Tibial nerve (tissue), 4 donors: ENCODE data around the gene FRMD4A.

Experiments
- EP300 ChIP-seq, 2 donors: sonication (generic); formaldehyde crosslinking; IDR thresholded peaks; one replicate each; pipeline ENCODE4 v1.6.1; 2017; ENCODE audit warnings: antibody characterized with exemption in 2 of 2, mild to moderate bottlenecking in 1 of 2
- POLR2A ChIP-seq, 2 donors: fragments of 450-650 bp; IDR thresholded peaks; one replicate each; pipeline ENCODE4 v1.6.1; 2017; ENCODE audit warnings: antibody characterized with exemption in 2 of 2, mild to moderate bottlenecking in 2 of 2, moderate library complexity in 2 of 2
- TF ChIP-seq, protein P1 (sequence below), 5 experiments: fragments of 200-600 bp in 3 of 5; fragments of 450-650 bp in 2 of 5; sonication (generic) in 3 of 5; IDR thresholded peaks; one replicate each; pipeline ENCODE4 v1.5.1; 2016 to 2019; ENCODE audit warnings: antibody characterized with exemption in 5 of 5, mild to moderate bottlenecking in 3 of 5, moderate library complexity in 2 of 5

- TF ChIP-seq POLR2A (IDR thresholded peaks at IDR 0.05): no peak
- TF ChIP-seq, protein P1, sequence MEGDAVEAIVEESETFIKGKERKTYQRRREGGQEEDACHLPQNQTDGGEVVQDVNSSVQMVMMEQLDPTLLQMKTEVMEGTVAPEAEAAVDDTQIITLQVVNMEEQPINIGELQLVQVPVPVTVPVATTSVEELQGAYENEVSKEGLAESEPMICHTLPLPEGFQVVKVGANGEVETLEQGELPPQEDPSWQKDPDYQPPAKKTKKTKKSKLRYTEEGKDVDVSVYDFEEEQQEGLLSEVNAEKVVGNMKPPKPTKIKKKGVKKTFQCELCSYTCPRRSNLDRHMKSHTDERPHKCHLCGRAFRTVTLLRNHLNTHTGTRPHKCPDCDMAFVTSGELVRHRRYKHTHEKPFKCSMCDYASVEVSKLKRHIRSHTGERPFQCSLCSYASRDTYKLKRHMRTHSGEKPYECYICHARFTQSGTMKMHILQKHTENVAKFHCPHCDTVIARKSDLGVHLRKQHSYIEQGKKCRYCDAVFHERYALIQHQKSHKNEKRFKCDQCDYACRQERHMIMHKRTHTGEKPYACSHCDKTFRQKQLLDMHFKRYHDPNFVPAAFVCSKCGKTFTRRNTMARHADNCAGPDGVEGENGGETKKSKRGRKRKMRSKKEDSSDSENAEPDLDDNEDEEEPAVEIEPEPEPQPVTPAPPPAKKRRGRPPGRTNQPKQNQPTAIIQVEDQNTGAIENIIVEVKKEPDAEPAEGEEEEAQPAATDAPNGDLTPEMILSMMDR (IDR thresholded peaks at IDR 0.05): no peak
- no peak for TF ChIP-seq EP300 (IDR thresholded peaks at IDR 0.05)
These were observed 156.8 kb downstream of the FRMD4A start for GRCh38 chr10:14173706-14174594.
